Measurements from ENCODE around the gene FRRS1L. TPM values are rescaled to one million over a fixed set of nuclear protein-coding genes. Genes with fewer than 3 reads are reported as not detected.

Gene FRRS1L
- total RNA-seq, 1 donor from 2014 or later, result not detected

- Mint-ChIP-seq H3K4me1 (no peaks in the 10 kb centered on the region), H3K4me3 (no peak overlapping the region), H3K36me3 (ENCODE audit: low read depth) (no peaks in the 10 kb centered on the region), H3K27ac (no peak overlapping the region), H3K9me3 (no peaks in the 10 kb centered on the region), H3K27me3 (peaks cover 21% of the 10 kb centered on the region)
- DNase-seq (no peak), ATAC-seq (ENCODE audit: low read depth) (no peak)
- intact Hi-C loops (cut with micrococcal nuclease), result no loop called here
- ChIA-PET POLR2A (no interaction called here), CTCF (no interaction called here)
- TF ChIP-seq, protein P1, sequence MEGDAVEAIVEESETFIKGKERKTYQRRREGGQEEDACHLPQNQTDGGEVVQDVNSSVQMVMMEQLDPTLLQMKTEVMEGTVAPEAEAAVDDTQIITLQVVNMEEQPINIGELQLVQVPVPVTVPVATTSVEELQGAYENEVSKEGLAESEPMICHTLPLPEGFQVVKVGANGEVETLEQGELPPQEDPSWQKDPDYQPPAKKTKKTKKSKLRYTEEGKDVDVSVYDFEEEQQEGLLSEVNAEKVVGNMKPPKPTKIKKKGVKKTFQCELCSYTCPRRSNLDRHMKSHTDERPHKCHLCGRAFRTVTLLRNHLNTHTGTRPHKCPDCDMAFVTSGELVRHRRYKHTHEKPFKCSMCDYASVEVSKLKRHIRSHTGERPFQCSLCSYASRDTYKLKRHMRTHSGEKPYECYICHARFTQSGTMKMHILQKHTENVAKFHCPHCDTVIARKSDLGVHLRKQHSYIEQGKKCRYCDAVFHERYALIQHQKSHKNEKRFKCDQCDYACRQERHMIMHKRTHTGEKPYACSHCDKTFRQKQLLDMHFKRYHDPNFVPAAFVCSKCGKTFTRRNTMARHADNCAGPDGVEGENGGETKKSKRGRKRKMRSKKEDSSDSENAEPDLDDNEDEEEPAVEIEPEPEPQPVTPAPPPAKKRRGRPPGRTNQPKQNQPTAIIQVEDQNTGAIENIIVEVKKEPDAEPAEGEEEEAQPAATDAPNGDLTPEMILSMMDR (IDR thresholded peaks at IDR 0.05), result no peak
Observed at GRCh38 chr9:109172935-109173334, 5.9 kb upstream of the FRRS1L start.

DNA sequence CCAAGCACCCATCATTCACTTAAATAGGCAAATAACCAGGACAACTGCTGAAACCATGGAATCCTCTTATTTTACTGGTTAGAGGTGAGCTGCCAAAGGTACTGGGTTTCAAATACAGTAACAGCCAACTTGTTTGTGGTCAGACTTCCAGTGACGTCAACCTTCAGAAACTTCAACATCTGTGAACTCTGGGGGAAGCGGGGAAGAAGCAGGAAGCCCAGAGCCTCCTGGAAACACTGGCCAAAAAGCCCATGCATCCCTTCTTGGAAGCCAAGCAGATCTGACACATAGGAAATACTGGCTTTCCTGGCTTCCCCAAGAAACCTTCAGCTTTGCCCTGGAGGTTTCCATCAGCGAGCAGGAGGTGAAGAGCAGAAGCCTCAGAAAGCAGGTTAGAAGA, 4.9 kb upstream of the FRRS1L start:
- no peak overlapping the region for H3K27ac Mint-ChIP-seq
- no peak overlapping the region for H3K4me3 Mint-ChIP-seq
- H3K36me3 Mint-ChIP-seq (ENCODE audit: low read depth), result no peaks in the 10 kb centered on the region
- no peaks in the 10 kb centered on the region for H3K9me3 Mint-ChIP-seq
- intact Hi-C loops (cut with micrococcal nuclease), result no loop called here
- H3K4me1 Mint-ChIP-seq, result peaks cover 3% of the 10 kb centered on the region
- POLR2A ChIA-PET, result no interaction called here
- TF ChIP-seq, protein P1 (IDR thresholded peaks at IDR 0.05), result no peak
- CTCF ChIA-PET, result no interaction called here
- DNase-seq, result no peak
- no peak for ATAC-seq (ENCODE audit: low read depth)
- H3K27me3 Mint-ChIP-seq, result peaks cover 29% of the 10 kb centered on the region

- peaks cover 3% of the 10 kb centered on the region for H3K9me3 Mint-ChIP-seq
- POLR2A ChIA-PET, result no interaction called here
- CTCF ChIA-PET, result no interaction called here
- no peak overlapping the region for H3K27ac Mint-ChIP-seq
- ATAC-seq (ENCODE audit: low read depth), result no peak
- peaks cover 8% of the 10 kb centered on the region for H3K4me1 Mint-ChIP-seq
- peaks cover 39% of the 10 kb centered on the region for H3K27me3 Mint-ChIP-seq
- TF ChIP-seq, protein P1 (IDR thresholded peaks at IDR 0.05), result no peak
- DNase-seq, result no peak
- intact Hi-C loops (cut with micrococcal nuclease), result no loop called here
- no peak overlapping the region for H3K4me3 Mint-ChIP-seq
- no peaks in the 10 kb centered on the region for H3K36me3 Mint-ChIP-seq (ENCODE audit: low read depth)
Observed at GRCh38 chr9:109168170-109168569, 1.1 kb upstream of the FRRS1L start.

- DNase-seq (no peak), ATAC-seq (ENCODE audit: low read depth) (no peak)
- no peak overlapping the region for H3K4me3 Mint-ChIP-seq
- TF ChIP-seq, protein P1 (IDR thresholded peaks at IDR 0.05), result no peak
- peaks cover 39% of the 10 kb centered on the region for H3K27me3 Mint-ChIP-seq
- CTCF ChIA-PET, result no interaction called here
- POLR2A ChIA-PET, result no interaction called here
- intact Hi-C loops (cut with micrococcal nuclease), result no loop called here
- peaks cover 8% of the 10 kb centered on the region for H3K4me1 Mint-ChIP-seq
- no peaks in the 10 kb centered on the region for H3K36me3 Mint-ChIP-seq (ENCODE audit: low read depth)
- H3K9me3 Mint-ChIP-seq, result peaks cover 3% of the 10 kb centered on the region
- H3K27ac Mint-ChIP-seq, result no peak overlapping the region
Observed at GRCh38 chr9:109167716-109168115, 667 bp upstream of the FRRS1L start.

GRCh38 chr9:109166171-109166770, 778 bp downstream of the FRRS1L start:
- H3K4me1 Mint-ChIP-seq, result peaks cover 8% of the 10 kb centered on the region
- no peak overlapping the region for H3K4me3 Mint-ChIP-seq
- intact Hi-C loops (cut with micrococcal nuclease), result no loop called here
- POLR2A ChIA-PET, result no interaction called here
- no peaks in the 10 kb centered on the region for H3K36me3 Mint-ChIP-seq (ENCODE audit: low read depth)
- peaks cover 38% of the 10 kb centered on the region for H3K27me3 Mint-ChIP-seq
- ATAC-seq (ENCODE audit: low read depth) (no peak), DNase-seq (no peak)
- peaks cover 3% of the 10 kb centered on the region for H3K9me3 Mint-ChIP-seq
- TF ChIP-seq, protein P1 (IDR thresholded peaks at IDR 0.05), result no peak
- no peak overlapping the region for H3K27ac Mint-ChIP-seq
- CTCF ChIA-PET, result no interaction called here

Data from activated B cell treated with CpG ODN at 0.5 μM for 24 hours (primary cell).